HCT116 (cell line): ENCODE results near the gene THSD4. TPM values are rescaled to one million over a fixed set of nuclear protein-coding genes. Genes with fewer than 3 reads are reported as not detected.

Experiments
- ATAC-seq: fragments of 200-7000 bp; cut with Tn5 transposase; 2 replicates; pipeline ENCODE4 v1.9.1; 2020; ENCODE audit warnings: mild to moderate bottlenecking, moderate library complexity
- BruUV-seq: library from RNA; stranded (reverse); fragments of 400-500 nt; replicated peaks from 2 replicates; lab custom pipeline; 2021; lab: Mats Ljungman, UMichigan
- CTCF ChIA-PET: fragments of 300-600 bp; sonication (Branson Sonifier 250); formaldehyde crosslinking; loops from one replicate; lab custom pipeline; 2021; ENCODE audit warnings: antibody characterized with exemption; lab: Charles Lee
- POLR2A ChIA-PET: fragments of 300-600, 350-600 bp; sonication (Branson Sonifier 250); formaldehyde crosslinking; loops from one replicate; lab custom pipeline; 2021; ENCODE audit warnings: antibody characterized with exemption; lab: Charles Lee
- RAD21 ChIA-PET, 2 experiments: fragments of 300-600 bp; sonication (Branson Sonifier 250); formaldehyde crosslinking; loops; one replicate each; lab custom pipeline; 2023; ENCODE audit warnings: low total read pairs in 2 of 2; ENCODE audit not compliant: uncharacterized antibody in 2 of 2, unreplicated experiment in 2 of 2, low non-redundant PET in 1 of 2; lab: Charles Lee
- DNase-seq: peaks from one replicate; pipeline ENCODE4 v3.0.0-alpha.2; 2010; ENCODE audit warnings: low read depth, low spot score
- H2AFZ ChIP-seq: fragments of 200-600 bp; shearing (Covaris generic), sonication (generic); 2 replicates; pipeline ENCODE4 v1.6.1; 2017; ENCODE audit warnings: low read depth, mixed run types, mixed read lengths, antibody characterized with exemption, low read length; ENCODE audit not compliant: poor library complexity, severe bottlenecking
- H3K27ac ChIP-seq: 2 replicates; pipeline ENCODE4 v1.5.1; 2012; ENCODE audit warnings: low read depth, low read length
- H3K27me3 ChIP-seq: fragments of 200-600 bp; sonication (generic); 2 replicates; pipeline ENCODE4 v1.6.1; 2016; ENCODE audit warnings: mixed run types, low read length, mixed read lengths; ENCODE audit not compliant: insufficient read depth
- H3K36me3 ChIP-seq, 2 experiments: fragments of 200-500 bp in 1 of 2; fragments of 200-600 bp in 1 of 2; sonication (Bioruptor generic) in 1 of 2; sonication (generic) in 1 of 2; 2 replicates each; pipeline versions ENCODE4 v1.5.1 to v1.6.1; 2014 to 2016; ENCODE audit warnings: low read length in 2 of 2, inconsistent platforms in 1 of 2, mixed read lengths in 1 of 2, mixed run types in 1 of 2; ENCODE audit not compliant: insufficient read depth in 2 of 2, control insufficient read depth in 1 of 2
- H3K4me1 ChIP-seq, 2 experiments: fragments of 200-600 bp in 1 of 2; sonication (generic) in 1 of 2; 2 replicates each; pipeline versions ENCODE4 v1.5.1 to v1.6.1; 2012 to 2017; ENCODE audit warnings: low read length in 2 of 2, inconsistent platforms in 1 of 2, mild to moderate bottlenecking in 1 of 2, mixed read lengths in 1 of 2, mixed run types in 1 of 2, moderate library complexity in 1 of 2; ENCODE audit not compliant: insufficient read depth in 2 of 2, control insufficient read depth in 1 of 2
- H3K4me2 ChIP-seq: fragments of 200-600 bp; sonication (generic); 2 replicates; pipeline ENCODE4 v1.6.1; 2017; ENCODE audit warnings: mixed run types, low read length, mixed read lengths
- H3K4me3 ChIP-seq, 2 experiments: fragments of 200-600 bp in 1 of 2; sonication (generic) in 1 of 2; replicated peaks in 1 of 2; 2 replicates each; pipeline ENCODE4 v1.5.1; 2011 to 2016; ENCODE audit warnings: low read length in 2 of 2, control low read depth in 1 of 2, low read depth in 1 of 2, mild to moderate bottlenecking in 1 of 2, mixed read lengths in 1 of 2, mixed run types in 1 of 2
- H3K79me2 ChIP-seq: fragments of 200-600 bp; sonication (generic); 2 replicates; pipeline ENCODE4 v1.6.1; 2017; ENCODE audit warnings: mild to moderate bottlenecking, mixed run types, low read length, moderate library complexity, mixed read lengths; ENCODE audit not compliant: insufficient read depth
- H3K9ac ChIP-seq: fragments of 200-600 bp; sonication (generic); 2 replicates; pipeline ENCODE4 v1.6.1; 2016; ENCODE audit warnings: low read length, mixed read lengths
- H3K9me2 ChIP-seq: fragments of 200-600 bp; sonication (generic), shearing (Covaris generic); 2 replicates; pipeline ENCODE4 v1.6.1; 2017; ENCODE audit warnings: mixed run types, mild to moderate bottlenecking, moderate library complexity; ENCODE audit not compliant: insufficient read depth
- H3K9me3 ChIP-seq, 2 experiments: fragments of 200-500 bp in 1 of 2; fragments of 200-600 bp in 1 of 2; sonication (Bioruptor generic) in 1 of 2; sonication (generic) in 1 of 2; 2 replicates each; pipeline ENCODE4 v1.6.1; 2014 to 2017; ENCODE audit warnings: low read length in 2 of 2, mixed read lengths in 2 of 2, inconsistent platforms in 1 of 2, low read depth in 1 of 2, mild to moderate bottlenecking in 1 of 2, mixed run types in 1 of 2, moderate library complexity in 1 of 2; ENCODE audit not compliant: control insufficient read depth in 1 of 2, insufficient read depth in 1 of 2
- H4K20me1 ChIP-seq: fragments of 200-600 bp; sonication (generic), shearing (Covaris generic); 2 replicates; pipeline ENCODE4 v1.6.1; 2017; ENCODE audit warnings: mixed run types, mild to moderate bottlenecking, moderate library complexity; ENCODE audit not compliant: insufficient read depth
- CEBPB ChIP-seq: IDR thresholded peaks from 2 replicates; pipeline ENCODE4 v1.6.1; 2012; ENCODE audit warnings: low read depth
- SIN3A ChIP-seq: IDR thresholded peaks from 2 replicates; pipeline ENCODE4 v1.6.1; 2012; ENCODE audit warnings: low read depth
- TCF7L2 ChIP-seq: IDR thresholded peaks from 2 replicates; pipeline ENCODE4 v1.7.0; 2011; ENCODE audit warnings: borderline replicate concordance, inconsistent platforms; ENCODE audit not compliant: insufficient read depth, insufficient read length; ENCODE audit errors: extremely low read depth
- ZFX ChIP-seq: fragments of 450-650 bp; IDR thresholded peaks from 2 replicates; pipeline ENCODE4 v1.6.1; 2017
- intact Hi-C: fragments of 100-400 bp; cut with micrococcal nuclease; formaldehyde crosslinking; loops from 2 replicates; pipeline ENCODE4 v1.10.0; 2022
- total RNA-seq: library from RNA; stranded (reverse); gene quantifications from one replicate; pipeline ENCODE4 v1.2.1, GENCODE V29; 2021; ENCODE audit not compliant: unreplicated experiment
- TF ChIP-seq, protein P1 (sequence below), 3 experiments: fragments of 200-600 bp in 1 of 3; sonication (generic) in 1 of 3; IDR thresholded peaks in 2 of 3; conservative IDR thresholded peaks in 1 of 3; 2 replicates each; pipeline ENCODE4 v1.5.1; 2012 to 2017; ENCODE audit warnings: low read depth in 2 of 3, low read length in 2 of 3, antibody characterized with exemption in 1 of 3, borderline replicate concordance in 1 of 3, control low read depth in 1 of 3, mild to moderate bottlenecking in 1 of 3, mixed read lengths in 1 of 3, mixed run types in 1 of 3, moderate library complexity in 1 of 3; ENCODE audit not compliant: insufficient read depth in 1 of 3

THSD4 gene
- total RNA-seq, 1 experiment from 2014 or later = 30.5 TPM

DNA sequence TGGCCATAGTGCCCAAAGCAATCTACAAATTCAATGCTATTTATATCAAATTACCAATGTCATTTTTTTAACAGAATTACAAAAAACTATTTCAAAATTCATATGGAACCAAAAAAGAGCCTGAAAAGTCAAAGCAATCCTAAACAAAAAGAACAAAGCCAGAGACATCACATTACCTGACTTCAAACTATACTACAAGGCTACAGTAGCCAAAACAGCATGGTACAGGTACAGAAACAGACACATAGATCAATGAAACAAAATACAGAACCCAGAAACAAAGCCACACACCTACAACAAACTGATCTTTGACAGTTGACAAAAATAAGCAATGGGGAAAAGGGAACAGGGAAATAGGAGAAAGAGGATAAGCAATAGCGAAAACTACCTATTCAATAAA is 26.6 kb upstream of the THSD4 start:
- ChIA-PET RAD21 (no interaction called here), POLR2A (no interaction called here), CTCF (no interaction called here)
- Histone ChIP-seq H3K79me2 (no peaks in the 10 kb centered on the region), H3K27me3 (no peaks in the 10 kb centered on the region), H3K4me3 (no peak overlapping the region), H3K4me2 (no peak overlapping the region), H3K4me1 (peaks cover 11 to 12% of the 10 kb centered on the region in 2 experiments), H4K20me1 (no peaks in the 10 kb centered on the region), H3K9ac (no peak overlapping the region), H3K9me2 (no peaks in the 10 kb centered on the region), H2AFZ (no peak overlapping the region), H3K27ac (no peak overlapping the region), H3K9me3 (no peaks in the 10 kb centered on the region), H3K36me3 (no peaks in the 10 kb centered on the region)
- DNase-seq = no peak
- BruUV-seq = no TSS peak
- intact Hi-C loops = no loop called here
- no peak for TF ChIP-seq CEBPB
- TF ChIP-seq ZFX = no peak
- TF ChIP-seq SIN3A = no peak
- TF ChIP-seq TCF7L2 = no peak
- no peak for ATAC-seq

DNA sequence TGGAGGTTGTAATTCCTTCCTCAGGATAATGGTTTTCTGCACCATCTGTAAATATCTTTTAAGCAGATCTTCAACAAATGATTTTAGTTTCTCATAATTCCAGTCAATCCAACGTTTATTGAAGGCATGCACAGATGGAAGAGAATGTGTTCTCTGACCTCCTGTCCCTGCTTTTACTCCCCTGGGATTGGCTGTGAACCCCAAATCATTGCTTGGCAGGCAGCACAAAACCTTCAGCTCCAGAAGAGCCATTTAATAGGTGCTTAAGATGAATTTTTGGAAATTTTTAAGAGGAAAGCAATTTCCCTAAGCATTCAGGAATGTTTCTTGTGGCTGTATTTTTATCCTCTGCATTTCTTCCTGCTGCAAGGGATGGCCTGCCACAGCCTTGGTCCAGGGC is 25.5 kb upstream of the THSD4 start:
- Histone ChIP-seq H2AFZ (no peak overlapping the region), H3K79me2 (no peaks in the 10 kb centered on the region), H3K27me3 (no peaks in the 10 kb centered on the region), H3K9ac (no peak overlapping the region), H3K4me3 (no peak overlapping the region), H3K9me2 (no peaks in the 10 kb centered on the region), H3K4me2 (no peak overlapping the region), H3K4me1 (peaks cover 17 to 19% of the 10 kb centered on the region in 2 experiments), H3K36me3 (no peaks in the 10 kb centered on the region), H3K27ac (no peak overlapping the region), H4K20me1 (no peaks in the 10 kb centered on the region), H3K9me3 (no peaks in the 10 kb centered on the region)
- intact Hi-C loops = no loop called here
- ChIA-PET CTCF (no interaction called here), RAD21 (no interaction called here), POLR2A (no interaction called here)
- no TSS peak for BruUV-seq
- DNase-seq = no peak
- no peak for ATAC-seq
- TF ChIP-seq, protein P1, sequence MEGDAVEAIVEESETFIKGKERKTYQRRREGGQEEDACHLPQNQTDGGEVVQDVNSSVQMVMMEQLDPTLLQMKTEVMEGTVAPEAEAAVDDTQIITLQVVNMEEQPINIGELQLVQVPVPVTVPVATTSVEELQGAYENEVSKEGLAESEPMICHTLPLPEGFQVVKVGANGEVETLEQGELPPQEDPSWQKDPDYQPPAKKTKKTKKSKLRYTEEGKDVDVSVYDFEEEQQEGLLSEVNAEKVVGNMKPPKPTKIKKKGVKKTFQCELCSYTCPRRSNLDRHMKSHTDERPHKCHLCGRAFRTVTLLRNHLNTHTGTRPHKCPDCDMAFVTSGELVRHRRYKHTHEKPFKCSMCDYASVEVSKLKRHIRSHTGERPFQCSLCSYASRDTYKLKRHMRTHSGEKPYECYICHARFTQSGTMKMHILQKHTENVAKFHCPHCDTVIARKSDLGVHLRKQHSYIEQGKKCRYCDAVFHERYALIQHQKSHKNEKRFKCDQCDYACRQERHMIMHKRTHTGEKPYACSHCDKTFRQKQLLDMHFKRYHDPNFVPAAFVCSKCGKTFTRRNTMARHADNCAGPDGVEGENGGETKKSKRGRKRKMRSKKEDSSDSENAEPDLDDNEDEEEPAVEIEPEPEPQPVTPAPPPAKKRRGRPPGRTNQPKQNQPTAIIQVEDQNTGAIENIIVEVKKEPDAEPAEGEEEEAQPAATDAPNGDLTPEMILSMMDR (IDR thresholded peaks at IDR 0.05 in 2 of 3, conservative IDR thresholded peaks at IDR 0.05 in 1 of 3; ENCODE audit: borderline replicate concordance in 1 of 3, insufficient read depth in 1 of 3, low read depth in 2 of 3, low read length in 2 of 3) = no peak
